GM23338 (cell line): ENCODE results near the gene PACSIN1. TPM values are rescaled to one million over a fixed set of nuclear protein-coding genes. Genes with fewer than 3 reads are reported as not detected.

ENCODE experiments used
- ATAC-seq: fragments of 200-7000 bp; cut with Tn5 transposase; 3 replicates; pipeline ENCODE4 v1.9.1; 2020
- DNase-seq: peaks from one replicate; pipeline ENCODE4 v3.0.0-alpha.2; 2015; ENCODE audit warnings: low spot score
- H2AFZ ChIP-seq: fragments of 200-600 bp; sonication (generic); 2 replicates; pipeline ENCODE4 v1.8.0; 2016; ENCODE audit warnings: antibody characterized with exemption, mild to moderate bottlenecking, moderate library complexity
- H3F3A ChIP-seq: fragments of 200-600 bp; sonication (generic); replicated peaks from 2 replicates; pipeline ENCODE4 v1.8.0; 2017; ENCODE audit warnings: antibody characterized with exemption, mixed run types, low read depth
- H3K27ac ChIP-seq: fragments of 200-600 bp; sonication (generic); 2 replicates; pipeline ENCODE4 v1.6.1; 2016; ENCODE audit warnings: low read depth
- H3K27me3 ChIP-seq: fragments of 200-600 bp; sonication (generic); 2 replicates; pipeline ENCODE4 v1.8.0; 2016; ENCODE audit warnings: mild to moderate bottlenecking, mixed run types, moderate library complexity; ENCODE audit not compliant: insufficient read depth
- H3K36me3 ChIP-seq: fragments of 200-600 bp; sonication (generic); 2 replicates; pipeline ENCODE4 v1.8.0; 2016; ENCODE audit warnings: mild to moderate bottlenecking; ENCODE audit not compliant: insufficient read depth
- H3K4me1 ChIP-seq: fragments of 200-600 bp; sonication (generic); 2 replicates; pipeline ENCODE4 v1.8.0; 2016; ENCODE audit warnings: mild to moderate bottlenecking, moderate library complexity; ENCODE audit not compliant: insufficient read depth
- H3K4me2 ChIP-seq: fragments of 200-600 bp; sonication (generic); 2 replicates; pipeline ENCODE4 v1.7.1; 2017; ENCODE audit warnings: mixed run types
- H3K4me3 ChIP-seq: fragments of 200-600 bp; sonication (generic); 2 replicates; pipeline ENCODE4 v1.6.1; 2016; ENCODE audit warnings: mixed run types
- H3K79me2 ChIP-seq: fragments of 200-600 bp; sonication (generic); replicated peaks from 2 replicates; pipeline ENCODE4 v1.8.0; 2017; ENCODE audit warnings: mild to moderate bottlenecking; ENCODE audit not compliant: insufficient read depth
- H3K9me2 ChIP-seq: fragments of 200-600 bp; sonication (generic); 2 replicates; pipeline ENCODE4 v1.8.0; 2017; ENCODE audit not compliant: insufficient read depth
- H4K20me1 ChIP-seq: fragments of 200-600 bp; sonication (generic); replicated peaks from 2 replicates; pipeline ENCODE4 v1.8.0; 2017; ENCODE audit warnings: mild to moderate bottlenecking; ENCODE audit not compliant: insufficient read depth
- H3K27ac Mint-ChIP-seq: 2 replicates; pipeline ENCODE4 v1.8.0; 2020; ENCODE audit warnings: inconsistent platforms, mild to moderate bottlenecking, moderate library complexity, mixed read lengths
- H3K27me3 Mint-ChIP-seq: 3 replicates; pipeline ENCODE4 v1.8.0; 2022; ENCODE audit warnings: low read depth, mild to moderate bottlenecking, moderate library complexity, mixed read lengths, inconsistent platforms; ENCODE audit not compliant: insufficient read depth, poor library complexity
- H3K36me3 Mint-ChIP-seq: 3 replicates; pipeline ENCODE4 v1.8.0; 2021; ENCODE audit warnings: low read depth, mild to moderate bottlenecking, inconsistent platforms, moderate library complexity, mixed read lengths
- H3K4me1 Mint-ChIP-seq: 3 replicates; pipeline ENCODE4 v1.8.0; 2020; ENCODE audit warnings: mild to moderate bottlenecking, inconsistent platforms, mixed read lengths
- H3K4me3 Mint-ChIP-seq: 3 replicates; pipeline ENCODE4 v1.8.0; 2021; ENCODE audit warnings: moderate library complexity, mild to moderate bottlenecking, inconsistent platforms, mixed read lengths
- H3K9me3 Mint-ChIP-seq: 3 replicates; pipeline ENCODE4 v1.8.0; 2020; ENCODE audit warnings: moderate library complexity, mild to moderate bottlenecking, inconsistent platforms, mixed read lengths
- CREB1 ChIP-seq: fragments of 250-450 bp; sonication (Bioruptor Pico); IDR thresholded peaks from 2 replicates; pipeline ENCODE4 v1.5.0; 2020; ENCODE audit warnings: low read depth, mild to moderate bottlenecking, moderate library complexity
- EZH2 ChIP-seq: fragments of 200-600 bp; sonication (generic); IDR thresholded peaks from one replicate; pipeline ENCODE4 v1.8.0; 2017; ENCODE audit warnings: antibody characterized with exemption, mild to moderate bottlenecking, low read depth; ENCODE audit not compliant: unreplicated experiment
- EZH2phosphoT487 ChIP-seq: fragments of 200-600 bp; sonication (generic); IDR thresholded peaks from one replicate; pipeline ENCODE4 v1.8.1; 2018; ENCODE audit warnings: antibody characterized with exemption; ENCODE audit not compliant: unreplicated experiment
- JUNB ChIP-seq: IDR thresholded peaks from one replicate; pipeline ENCODE4 v1.6.1; 2016; ENCODE audit warnings: antibody characterized with exemption; ENCODE audit not compliant: unreplicated experiment
- NANOG ChIP-seq: IDR thresholded peaks from 2 replicates; pipeline ENCODE4 v1.6.1; 2016; ENCODE audit warnings: antibody characterized with exemption, borderline replicate concordance
- POLR2AphosphoS5 ChIP-seq: IDR thresholded peaks from 2 replicates; pipeline ENCODE4 v1.6.1; 2016; ENCODE audit warnings: antibody characterized with exemption, low read depth
- ZNF114 ChIP-seq: fragments of 250-450 bp; sonication (Bioruptor Pico); IDR thresholded peaks from 2 replicates; pipeline ENCODE4 v1.5.0; 2020; ENCODE audit warnings: mild to moderate bottlenecking, moderate library complexity
- ZNF331 ChIP-seq: fragments of 250-450 bp; sonication (Bioruptor Pico); IDR thresholded peaks from 2 replicates; pipeline ENCODE4 v1.5.0; 2020; ENCODE audit warnings: low read depth, mild to moderate bottlenecking, moderate library complexity
- polyA plus RNA-seq: library from polyadenylated mRNA; unstranded; fragments of >200 nt; fragmentation: Nextera tagmentation; extraction: Ambion mirVana; gene quantifications from 2 replicates; pipeline ENCODE4 v1.2.1, GENCODE V29; 2016
- total RNA-seq: library from RNA; depleted of rRNA; stranded (reverse); fragments of >200 nt; shearing (Covaris generic); gene quantifications from 2 replicates; pipeline ENCODE4 v1.2.3, GENCODE V29; 2014
- TF ChIP-seq, protein P1 (sequence below): IDR thresholded peaks from 2 replicates; pipeline ENCODE4 v1.6.1; 2016; ENCODE audit warnings: antibody characterized with exemption
- TF ChIP-seq, protein P2 (sequence below): IDR thresholded peaks from one replicate; pipeline ENCODE4 v1.6.1; 2018; ENCODE audit warnings: antibody characterized with exemption; ENCODE audit not compliant: unreplicated experiment

The PACSIN1 gene
- total and polyA plus RNA-seq, 2 experiments from 2014 or later, result 5.2 to 8.7 TPM

DNA sequence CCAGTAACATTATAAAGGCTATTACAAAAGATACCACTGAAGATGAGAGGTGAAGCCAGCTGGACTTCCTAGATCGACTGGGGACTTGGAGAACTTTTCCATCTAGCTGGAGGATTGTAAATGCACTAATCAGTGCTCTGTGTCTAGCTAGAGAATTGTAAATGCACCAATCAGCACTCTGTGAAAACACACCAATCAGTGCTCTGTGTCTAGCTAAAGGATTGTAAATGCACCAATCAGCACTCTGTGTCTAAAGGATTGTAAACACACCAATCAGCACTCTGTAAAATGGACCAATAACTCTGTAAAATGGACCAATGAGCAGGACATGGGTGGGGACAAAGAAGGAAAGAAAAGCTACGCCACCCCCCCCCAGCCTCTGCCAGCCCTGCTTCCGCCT lies 26.4 kb upstream of the PACSIN1 start (continued):
- TF ChIP-seq, protein P1, sequence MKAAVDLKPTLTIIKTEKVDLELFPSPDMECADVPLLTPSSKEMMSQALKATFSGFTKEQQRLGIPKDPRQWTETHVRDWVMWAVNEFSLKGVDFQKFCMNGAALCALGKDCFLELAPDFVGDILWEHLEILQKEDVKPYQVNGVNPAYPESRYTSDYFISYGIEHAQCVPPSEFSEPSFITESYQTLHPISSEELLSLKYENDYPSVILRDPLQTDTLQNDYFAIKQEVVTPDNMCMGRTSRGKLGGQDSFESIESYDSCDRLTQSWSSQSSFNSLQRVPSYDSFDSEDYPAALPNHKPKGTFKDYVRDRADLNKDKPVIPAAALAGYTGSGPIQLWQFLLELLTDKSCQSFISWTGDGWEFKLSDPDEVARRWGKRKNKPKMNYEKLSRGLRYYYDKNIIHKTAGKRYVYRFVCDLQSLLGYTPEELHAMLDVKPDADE, result no peak
- TF ChIP-seq, protein P2, sequence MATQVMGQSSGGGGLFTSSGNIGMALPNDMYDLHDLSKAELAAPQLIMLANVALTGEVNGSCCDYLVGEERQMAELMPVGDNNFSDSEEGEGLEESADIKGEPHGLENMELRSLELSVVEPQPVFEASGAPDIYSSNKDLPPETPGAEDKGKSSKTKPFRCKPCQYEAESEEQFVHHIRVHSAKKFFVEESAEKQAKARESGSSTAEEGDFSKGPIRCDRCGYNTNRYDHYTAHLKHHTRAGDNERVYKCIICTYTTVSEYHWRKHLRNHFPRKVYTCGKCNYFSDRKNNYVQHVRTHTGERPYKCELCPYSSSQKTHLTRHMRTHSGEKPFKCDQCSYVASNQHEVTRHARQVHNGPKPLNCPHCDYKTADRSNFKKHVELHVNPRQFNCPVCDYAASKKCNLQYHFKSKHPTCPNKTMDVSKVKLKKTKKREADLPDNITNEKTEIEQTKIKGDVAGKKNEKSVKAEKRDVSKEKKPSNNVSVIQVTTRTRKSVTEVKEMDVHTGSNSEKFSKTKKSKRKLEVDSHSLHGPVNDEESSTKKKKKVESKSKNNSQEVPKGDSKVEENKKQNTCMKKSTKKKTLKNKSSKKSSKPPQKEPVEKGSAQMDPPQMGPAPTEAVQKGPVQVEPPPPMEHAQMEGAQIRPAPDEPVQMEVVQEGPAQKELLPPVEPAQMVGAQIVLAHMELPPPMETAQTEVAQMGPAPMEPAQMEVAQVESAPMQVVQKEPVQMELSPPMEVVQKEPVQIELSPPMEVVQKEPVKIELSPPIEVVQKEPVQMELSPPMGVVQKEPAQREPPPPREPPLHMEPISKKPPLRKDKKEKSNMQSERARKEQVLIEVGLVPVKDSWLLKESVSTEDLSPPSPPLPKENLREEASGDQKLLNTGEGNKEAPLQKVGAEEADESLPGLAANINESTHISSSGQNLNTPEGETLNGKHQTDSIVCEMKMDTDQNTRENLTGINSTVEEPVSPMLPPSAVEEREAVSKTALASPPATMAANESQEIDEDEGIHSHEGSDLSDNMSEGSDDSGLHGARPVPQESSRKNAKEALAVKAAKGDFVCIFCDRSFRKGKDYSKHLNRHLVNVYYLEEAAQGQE, result no peak

DNA sequence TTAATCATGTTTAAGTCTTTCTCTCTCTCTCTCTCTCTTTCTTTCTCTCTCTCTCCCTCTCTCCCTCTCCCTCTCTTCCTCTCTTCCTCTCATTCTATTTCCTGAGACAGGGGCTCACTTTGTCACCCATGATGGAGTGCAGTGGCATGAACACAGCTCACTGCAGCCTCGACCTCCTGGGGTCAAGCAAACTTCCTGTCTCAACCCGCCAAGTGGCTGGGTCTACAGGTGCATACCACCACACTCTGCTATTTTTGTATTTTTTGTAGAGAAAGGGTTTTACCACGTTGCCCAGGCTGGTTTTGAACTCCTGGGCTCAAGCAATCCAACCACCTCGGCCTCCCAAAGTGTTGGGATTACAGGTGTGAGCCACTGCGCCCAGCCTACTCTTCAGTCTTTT lies 24.4 kb upstream of the PACSIN1 start:
- TF ChIP-seq, protein P1, result no peak
- Mint-ChIP-seq H3K36me3 (peaks cover 12% of the 10 kb centered on the region; the same call in 2 of the 3 replicates), H3K4me3 (no peak overlapping the region), H3K9me3 (peaks cover 22% of the 10 kb centered on the region), H3K4me1 (no peaks in the 10 kb centered on the region), H3K27ac (no peak overlapping the region), H3K27me3 (peaks cover 3% of the 10 kb centered on the region)
- Histone ChIP-seq H3K27ac (no peak overlapping the region), H3F3A (no peaks in the 10 kb centered on the region), H3K4me2 (no peak overlapping the region), H4K20me1 (no peaks in the 10 kb centered on the region), H2AFZ (no peak overlapping the region), H3K4me1 (no peaks in the 10 kb centered on the region), H3K36me3 (no peaks in the 10 kb centered on the region), H3K79me2 (no peaks in the 10 kb centered on the region), H3K27me3 (no peaks in the 10 kb centered on the region), H3K4me3 (no peak overlapping the region), H3K9me2 (no peaks in the 10 kb centered on the region)
- no peak for DNase-seq
- no peak for ATAC-seq

DNA sequence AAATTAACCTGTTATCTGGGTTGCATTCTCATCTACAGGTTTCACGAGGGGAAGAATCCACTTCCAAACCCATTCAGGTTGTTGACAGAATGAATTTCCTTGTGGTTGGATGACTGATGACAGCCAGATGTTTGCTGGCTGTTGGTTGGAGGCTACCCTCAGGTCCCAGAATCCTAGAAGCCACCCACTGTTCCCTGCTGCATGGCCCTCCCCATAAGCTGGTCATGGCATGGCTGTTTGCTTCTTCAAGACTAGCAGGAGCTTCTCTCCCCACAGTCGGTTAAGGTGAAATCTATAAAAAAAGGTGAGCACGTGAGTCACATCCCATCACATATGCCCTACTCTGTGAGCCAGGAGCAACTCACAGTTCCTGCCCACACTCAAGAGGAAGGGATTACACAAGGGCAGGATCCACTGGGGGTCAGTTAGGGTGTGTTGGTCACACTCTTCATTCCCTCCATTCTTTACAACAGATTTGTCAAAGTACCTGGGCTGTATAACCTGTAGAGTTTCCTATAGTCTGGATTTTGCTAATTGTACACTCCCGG lies 20.5 kb upstream of the PACSIN1 start:
- DNase-seq (no peak), ATAC-seq (no peak)
- H3K4me3 ChIP-seq, result no peak overlapping the region
- no peaks in the 10 kb centered on the region for H4K20me1 ChIP-seq
- peaks cover 10% of the 10 kb centered on the region for H3K4me1 Mint-ChIP-seq
- no peaks in the 10 kb centered on the region for H3K36me3 Mint-ChIP-seq
- H2AFZ ChIP-seq, result no peak overlapping the region
- 0 out of 2 replicates have a peak, but pooled peaks cover 3% of the 10 kb centered on the region for H3F3A ChIP-seq
- H3K4me1 ChIP-seq, result peaks cover 8% of the 10 kb centered on the region; the same call in 1 of the 2 replicates
- H3K79me2 ChIP-seq, result no peaks in the 10 kb centered on the region
- no peak overlapping the region for H3K4me2 ChIP-seq
- no peaks in the 10 kb centered on the region for H3K9me2 ChIP-seq
- H3K36me3 ChIP-seq, result no peaks in the 10 kb centered on the region
- no peak overlapping the region for H3K4me3 Mint-ChIP-seq
- H3K27me3 Mint-ChIP-seq, result peaks cover 3% of the 10 kb centered on the region
- no peaks in the 10 kb centered on the region for H3K27me3 ChIP-seq
- no peak overlapping the region for H3K27ac ChIP-seq
- no peak overlapping the region for H3K27ac Mint-ChIP-seq
- H3K9me3 Mint-ChIP-seq, result no peaks in the 10 kb centered on the region; the same call in 1 of the 3 replicates
- TF ChIP-seq EZH2, result no peak
- no peak for TF ChIP-seq NANOG
- no peak for TF ChIP-seq EZH2phosphoT487
- TF ChIP-seq, protein P2, result no peak
- TF ChIP-seq ZNF114 (CRISPR knock-in tag), result no peak
- TF ChIP-seq CREB1 (CRISPR knock-in tag), result no peak
- TF ChIP-seq POLR2AphosphoS5, result no peak
- TF ChIP-seq JUNB, result no peak
- no peak for TF ChIP-seq ZNF331
- TF ChIP-seq, protein P1, result no peak
